NK-92 (cell line): ENCODE results near the gene NCEH1.
"Not testable (repeated sequence)": the region's sequence is repeated elsewhere in the genome, so short reads cannot be mapped to it uniquely, and the experiment has no call there.

ENCODE experiments used
- DNase-seq: peaks from one replicate; lab custom pipeline; 2025; ENCODE audit not compliant: unreplicated experiment; lab: John Stamatoyannopoulos, UW

Gene NCEH1

GRCh38 chr3:172676196-172676922 is 34.5 kb downstream of the NCEH1 start:
- no peak for DNase-seq

DNA sequence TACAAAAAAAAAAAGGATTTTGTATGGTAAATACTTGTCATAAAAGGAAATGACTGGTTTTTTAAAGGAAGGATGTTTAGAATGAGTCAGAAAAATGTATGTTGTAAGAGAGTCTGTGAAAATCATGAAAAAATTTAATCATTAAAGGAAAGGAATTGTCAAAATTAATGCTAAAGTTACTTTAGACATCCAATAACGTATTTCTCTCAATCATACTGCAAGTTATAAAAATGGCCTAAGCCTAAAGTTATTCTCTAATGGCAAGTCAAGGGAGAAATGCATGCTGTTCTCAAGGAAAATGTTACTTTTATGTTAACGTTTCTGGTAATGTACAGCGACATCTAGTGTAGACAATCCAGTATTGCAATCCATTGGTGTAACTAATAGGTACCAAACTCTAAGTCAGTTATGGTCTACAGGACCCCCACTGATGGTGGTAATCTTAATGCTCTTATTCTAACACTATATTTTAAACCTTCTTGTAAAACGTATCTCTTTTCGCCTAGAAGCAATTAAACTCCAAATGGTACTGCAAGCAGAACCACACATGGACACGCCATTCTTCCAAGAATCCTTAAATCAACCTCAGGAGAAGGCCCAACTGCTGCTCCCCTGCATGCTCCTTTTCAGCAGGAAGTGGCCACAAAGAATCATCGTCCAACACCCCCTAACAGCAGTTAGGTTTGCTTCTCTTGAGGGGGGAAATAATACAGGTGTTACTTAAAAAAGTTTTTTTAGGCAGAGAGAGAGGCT is 35.2 kb downstream of the NCEH1 start:
- no peak for DNase-seq

GRCh38 chr3:172673210-172673679 is 37.6 kb downstream of the NCEH1 start:
- DNase-seq: no peak

DNA sequence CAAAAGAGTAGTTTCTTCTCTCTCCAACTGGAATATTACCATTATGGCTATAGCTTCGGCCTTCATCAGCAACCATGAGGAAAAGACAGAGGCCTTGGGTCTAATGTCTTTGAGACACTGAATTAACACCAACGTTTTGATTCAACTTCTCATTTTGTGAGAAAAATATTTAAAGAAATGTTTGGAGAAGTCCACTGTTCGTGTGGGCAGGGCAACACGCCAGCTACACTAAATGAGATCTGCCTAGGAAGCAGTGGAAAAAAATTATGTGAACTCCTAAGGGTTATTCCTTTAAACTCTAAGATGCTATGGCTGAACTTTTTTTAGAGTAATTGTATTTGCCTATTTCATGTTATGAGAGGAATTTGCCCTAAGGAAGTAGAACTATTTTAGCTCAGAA is 41.8 kb downstream of the NCEH1 start:
- DNase-seq: no peak

DNA sequence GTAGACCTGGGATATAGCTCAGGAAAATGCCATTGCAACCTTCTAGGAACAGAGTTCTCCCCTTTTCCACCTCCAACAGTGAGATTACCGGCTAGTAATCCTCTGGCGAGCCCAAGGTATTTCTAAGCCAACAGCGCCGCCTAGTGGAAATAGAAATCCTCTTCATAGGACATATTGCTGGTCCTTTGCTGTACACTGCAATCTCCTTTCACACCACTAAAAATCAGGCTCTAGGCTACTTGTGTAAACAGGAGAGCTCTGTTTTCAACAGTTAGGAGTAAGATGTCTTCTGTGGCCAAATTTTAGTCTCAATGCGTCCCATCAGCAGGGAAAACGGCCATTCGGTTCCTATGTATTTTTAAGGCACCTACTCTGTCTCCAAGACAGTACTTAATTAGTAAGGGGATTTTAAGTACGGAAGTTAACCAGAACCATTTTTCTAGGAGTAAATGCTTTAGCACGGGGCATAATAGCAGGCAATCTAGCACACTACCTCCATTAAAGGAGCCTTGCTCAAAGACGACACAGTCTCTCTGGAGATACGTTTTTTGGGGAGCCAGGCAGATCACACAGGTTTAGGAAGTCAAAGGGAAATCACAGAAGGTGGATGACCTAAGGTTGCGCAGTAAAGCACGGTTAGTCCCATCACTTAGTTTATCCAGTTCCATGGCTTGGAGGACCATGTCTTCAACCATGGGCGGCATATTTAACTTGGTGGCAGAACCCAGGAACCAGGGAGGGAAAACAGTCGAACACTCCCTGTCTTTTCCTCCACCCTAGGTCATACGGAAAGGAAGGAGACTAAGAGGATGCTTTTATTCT is 43.8 kb downstream of the NCEH1 start:
- no peak for DNase-seq

DNA sequence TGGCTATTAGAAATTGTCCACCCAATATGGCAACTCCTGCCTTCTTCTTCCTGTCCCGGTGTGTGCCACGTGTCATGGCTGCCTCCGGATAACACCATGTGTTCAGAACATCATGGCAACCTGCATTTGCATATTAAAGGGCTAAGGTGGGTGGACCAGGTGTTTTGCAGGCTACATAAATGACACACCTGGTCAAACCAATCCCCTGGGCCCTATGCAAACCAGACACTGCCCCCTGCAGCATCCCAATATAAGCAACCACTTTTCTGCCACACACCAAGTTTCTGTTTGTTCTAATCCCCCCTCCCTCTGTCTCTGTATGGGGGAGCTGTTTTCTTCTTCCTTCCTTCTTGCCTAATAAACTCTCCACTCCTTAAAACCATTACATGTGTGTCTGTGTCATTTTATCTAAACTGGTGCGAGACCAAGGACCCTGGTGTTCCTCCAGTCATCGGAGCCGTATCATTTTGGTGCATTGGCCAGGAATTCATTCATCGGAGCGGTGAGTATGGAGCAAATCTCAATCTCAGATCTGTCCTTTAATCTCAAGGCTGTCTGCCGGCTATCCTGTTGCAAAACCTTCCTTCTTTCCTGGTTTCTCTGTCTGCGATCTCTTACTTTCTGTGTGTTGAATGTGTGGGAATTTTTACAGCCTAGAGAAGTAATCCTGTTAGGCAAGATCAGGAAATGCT is 44.5 kb downstream of the NCEH1 start:
- DNase-seq: no peak

DNA sequence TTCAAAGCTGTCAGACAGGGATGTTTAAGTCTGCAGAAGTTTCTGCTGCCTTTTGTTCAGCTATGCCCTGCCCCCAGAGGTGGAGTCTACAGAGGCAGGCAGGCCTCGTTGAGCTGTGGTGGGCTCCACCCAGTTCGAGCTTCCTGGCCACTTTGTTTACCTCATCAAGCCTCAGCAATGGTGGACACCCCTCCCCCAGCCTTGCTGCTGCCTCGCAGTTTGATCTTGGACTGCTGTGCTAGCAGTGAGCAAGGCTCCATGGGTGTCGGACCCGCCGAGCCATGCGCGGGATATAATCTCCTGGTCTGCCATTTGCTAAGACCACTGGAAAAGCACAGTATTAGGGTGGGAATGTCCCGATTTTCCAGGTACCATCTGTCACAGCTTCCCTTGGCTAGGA is 45.4 kb downstream of the NCEH1 start:
- DNase-seq: not testable (repeated sequence)

DNA sequence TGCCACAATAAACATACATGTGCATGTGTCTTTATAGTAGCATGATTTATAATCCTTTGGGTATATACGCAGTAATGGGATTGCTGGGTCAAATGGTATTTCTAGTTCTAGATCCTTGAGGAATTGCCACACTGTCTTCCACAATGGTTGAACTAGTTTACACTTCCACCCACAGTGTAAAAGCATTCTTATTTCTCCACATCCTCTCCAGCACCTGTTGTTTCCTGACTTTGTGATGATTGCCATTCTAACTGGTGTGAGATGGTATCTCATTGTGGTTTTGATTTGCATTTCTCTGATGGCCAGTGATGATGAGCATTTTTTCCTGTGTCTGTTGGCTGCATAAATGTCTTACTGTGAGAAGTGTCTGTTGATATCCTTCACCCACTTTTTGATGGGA is 50.4 kb downstream of the NCEH1 start:
- not testable (repeated sequence) for DNase-seq

- DNase-seq: no peak
Measured at GRCh38 chr3:172659246-172660002, 51.4 kb downstream of the NCEH1 start.

- DNase-seq: no peak
Measured at GRCh38 chr3:172658344-172659245, 52.3 kb downstream of the NCEH1 start.

DNA sequence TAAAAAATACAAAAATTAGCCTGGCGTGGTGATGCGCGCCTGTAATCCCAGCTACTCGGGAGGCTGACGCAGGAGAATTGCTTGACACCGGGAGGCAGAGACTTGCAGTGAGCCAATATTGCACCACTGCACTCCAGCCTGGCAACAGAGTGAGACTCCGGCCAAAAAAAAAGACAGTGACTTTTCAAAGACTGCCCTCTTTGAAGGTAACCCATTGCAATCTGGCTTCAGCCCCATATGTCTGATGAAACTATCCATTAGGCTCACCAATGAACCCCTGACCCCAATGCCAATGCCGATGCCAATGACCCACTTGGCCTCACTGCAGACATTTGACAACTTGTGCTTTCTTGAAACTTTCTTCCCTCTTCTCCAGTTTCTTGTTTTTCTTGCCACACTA is 54.3 kb downstream of the NCEH1 start:
- no peak for DNase-seq

- DNase-seq: no peak
Measured at GRCh38 chr3:172655388-172655787, 55.5 kb downstream of the NCEH1 start.

DNA sequence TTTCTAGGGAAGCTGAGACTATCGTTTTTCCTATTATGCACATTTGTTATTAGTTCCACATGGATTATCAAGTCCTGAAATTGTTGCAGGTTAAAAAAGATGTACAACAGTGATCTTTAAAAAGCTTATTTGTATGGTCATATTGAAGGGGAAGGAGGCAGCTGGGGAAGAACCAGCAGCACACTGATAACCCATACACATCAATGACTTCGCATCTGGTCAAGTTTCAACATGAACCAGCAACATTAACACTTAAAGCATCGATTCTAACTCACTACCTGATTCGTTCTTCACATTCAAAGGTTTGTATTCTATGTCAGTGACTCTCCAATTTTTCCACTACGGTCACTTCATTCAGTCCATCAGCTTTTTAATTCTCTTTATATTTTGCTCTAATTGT is 56.4 kb downstream of the NCEH1 start:
- no peak for DNase-seq

- no peak for DNase-seq
Measured at GRCh38 chr3:172653004-172653572, 57.8 kb downstream of the NCEH1 start.

- DNase-seq: no peak
Measured at GRCh38 chr3:172651936-172652625, 58.8 kb downstream of the NCEH1 start.

- no peak for DNase-seq
Measured at GRCh38 chr3:172649987-172650386, 60.9 kb downstream of the NCEH1 start.

GRCh38 chr3:172648747-172649146 is 62.1 kb downstream of the NCEH1 start:
- no peak for DNase-seq

- no peak for DNase-seq
Measured at GRCh38 chr3:172647823-172648222, 63.0 kb downstream of the NCEH1 start.
